Stimulated activated CD4-positive, alpha-beta T cell treated with anti-CD3 and anti-CD28 coated beads, Interleukin-12 subunit alpha, Interleukin-12 subunit beta, amount 100 ng/mL, for 24 hours (primary cell): ENCODE data around the gene PLCD1.
"Not testable (repeated sequence)": the region's sequence is repeated elsewhere in the genome, so short reads cannot be mapped to it uniquely, and the experiment has no call there.

ENCODE experiments used
- DNase-seq, 2 experiments: peaks; one replicate each; pipeline ENCODE4 v3.0.0-alpha.2; 2020; ENCODE audit warnings: low read depth in 2 of 2

Gene PLCD1

GRCh38 chr3:38036906-38037305 is 7.5 kb upstream of the PLCD1 start:
- DNase-seq: no peak

DNA sequence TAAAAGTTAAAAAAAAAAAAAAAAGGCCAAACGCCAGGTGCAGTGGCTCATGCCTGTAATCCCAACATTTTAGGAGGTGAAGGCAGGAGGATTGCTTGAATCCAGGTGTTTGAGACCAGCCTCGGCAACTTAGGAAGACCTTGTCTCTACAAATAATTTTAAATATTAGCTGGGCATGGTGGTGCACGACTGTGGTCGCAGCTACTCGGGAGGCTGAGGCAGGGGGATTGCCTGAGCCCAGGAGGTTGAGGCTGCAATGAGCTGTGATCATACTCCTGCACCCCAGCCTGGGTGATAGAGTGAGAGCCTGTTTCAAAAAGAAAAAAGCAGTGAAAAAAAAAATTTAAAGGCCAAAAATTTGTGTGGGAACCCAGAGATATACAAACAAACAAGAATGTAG is 6.8 kb upstream of the PLCD1 start:
- DNase-seq: no peak

DNA sequence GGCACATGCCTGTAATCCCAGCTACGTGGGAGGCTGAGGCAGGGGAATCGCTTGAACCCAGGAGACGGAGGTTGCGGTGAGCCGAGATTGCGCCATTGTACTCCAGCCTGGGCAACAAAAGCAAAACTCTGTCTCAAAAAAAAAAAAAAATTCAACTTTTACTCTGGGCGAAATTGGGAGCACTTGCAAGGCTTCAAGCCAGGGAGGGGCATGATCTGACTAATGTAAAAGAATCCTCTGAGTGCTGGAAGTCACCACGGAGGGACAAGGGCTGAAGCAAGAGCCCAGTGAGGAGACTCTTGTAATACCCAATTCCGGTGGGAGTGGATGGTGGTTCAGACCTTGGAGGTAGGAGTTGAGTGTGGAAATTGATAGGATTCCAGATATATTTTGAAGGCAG is 4.9 kb upstream of the PLCD1 start:
- DNase-seq: not testable (repeated sequence)

- DNase-seq: not testable (repeated sequence)
These were observed 4.1 kb upstream of the PLCD1 start for GRCh38 chr3:38033586-38033985.

DNA sequence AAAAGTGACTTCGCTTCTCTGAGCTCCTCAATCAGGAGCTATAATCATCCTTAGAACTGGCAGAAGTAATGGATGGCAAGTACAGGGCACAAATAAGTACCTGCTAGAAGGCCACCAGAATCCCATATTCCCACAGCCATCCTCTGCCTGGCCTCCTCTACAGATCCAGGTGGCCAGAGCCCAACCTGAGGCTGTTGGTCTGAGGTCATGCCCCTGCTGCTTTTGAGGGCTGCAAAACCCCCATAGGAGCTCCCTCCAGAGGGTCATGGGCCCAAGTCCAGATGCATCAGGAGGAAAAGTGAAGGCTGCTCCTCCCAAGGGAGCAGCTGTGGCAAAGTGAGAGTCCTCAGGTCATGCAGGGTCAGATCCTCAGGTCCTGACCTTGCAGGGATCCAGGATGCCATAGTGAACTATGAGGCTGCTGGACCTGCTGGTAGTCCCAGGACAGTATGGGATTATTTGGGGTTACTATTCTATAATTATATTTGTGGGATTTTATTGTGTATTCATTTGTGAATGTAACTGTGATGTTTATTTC is 3.0 kb upstream of the PLCD1 start:
- no peak for DNase-seq

DNA sequence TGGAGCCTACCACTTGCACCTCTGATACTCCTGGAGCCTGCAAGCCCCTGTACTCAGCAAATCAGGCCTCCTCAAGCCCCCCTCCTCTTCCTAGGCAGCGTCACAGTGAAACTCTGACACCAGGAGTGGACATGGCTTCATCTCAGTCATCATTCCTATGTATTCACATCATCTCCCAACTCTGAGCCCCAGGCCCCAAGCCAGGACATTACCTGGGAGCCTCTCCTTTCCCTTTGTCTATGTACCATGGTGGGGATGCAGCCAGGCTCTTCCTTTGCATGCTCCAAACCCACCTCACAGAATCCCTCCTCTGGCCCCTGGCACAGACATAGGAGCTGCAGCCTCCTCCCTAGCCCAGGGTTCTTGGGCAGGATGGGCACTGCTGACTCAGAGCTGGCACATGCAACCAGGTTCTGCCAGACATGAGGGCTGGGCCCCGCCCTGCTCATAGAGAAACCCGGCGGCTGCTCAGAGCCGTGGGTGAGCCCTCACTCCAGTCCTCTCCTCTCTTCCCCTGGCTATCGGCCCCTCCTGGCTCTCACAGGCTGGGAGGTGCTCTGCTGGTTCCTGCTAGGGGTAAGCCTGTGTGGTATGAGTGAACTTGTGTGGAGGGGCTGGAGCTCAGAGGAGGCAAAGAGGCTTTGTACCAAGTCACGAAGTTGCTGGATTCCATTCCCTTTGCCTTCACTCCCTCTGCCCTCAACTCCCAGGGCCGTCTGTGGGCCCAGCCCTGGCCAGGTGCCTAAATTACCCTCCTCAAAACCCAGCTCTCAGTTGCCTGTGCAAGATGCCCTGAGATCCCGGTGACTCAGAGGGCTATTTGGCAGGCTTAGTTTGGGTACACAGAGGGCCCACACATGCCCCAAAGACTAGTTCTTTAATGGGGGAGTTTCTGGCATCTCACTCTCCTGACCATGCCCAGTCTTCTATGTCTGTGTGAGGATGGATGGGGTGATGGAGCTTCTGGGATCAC is 1.9 kb upstream of the PLCD1 start:
- DNase-seq: no peak

- no peak for DNase-seq
These were observed 932 bp upstream of the PLCD1 start for GRCh38 chr3:38030126-38031021.

DNA sequence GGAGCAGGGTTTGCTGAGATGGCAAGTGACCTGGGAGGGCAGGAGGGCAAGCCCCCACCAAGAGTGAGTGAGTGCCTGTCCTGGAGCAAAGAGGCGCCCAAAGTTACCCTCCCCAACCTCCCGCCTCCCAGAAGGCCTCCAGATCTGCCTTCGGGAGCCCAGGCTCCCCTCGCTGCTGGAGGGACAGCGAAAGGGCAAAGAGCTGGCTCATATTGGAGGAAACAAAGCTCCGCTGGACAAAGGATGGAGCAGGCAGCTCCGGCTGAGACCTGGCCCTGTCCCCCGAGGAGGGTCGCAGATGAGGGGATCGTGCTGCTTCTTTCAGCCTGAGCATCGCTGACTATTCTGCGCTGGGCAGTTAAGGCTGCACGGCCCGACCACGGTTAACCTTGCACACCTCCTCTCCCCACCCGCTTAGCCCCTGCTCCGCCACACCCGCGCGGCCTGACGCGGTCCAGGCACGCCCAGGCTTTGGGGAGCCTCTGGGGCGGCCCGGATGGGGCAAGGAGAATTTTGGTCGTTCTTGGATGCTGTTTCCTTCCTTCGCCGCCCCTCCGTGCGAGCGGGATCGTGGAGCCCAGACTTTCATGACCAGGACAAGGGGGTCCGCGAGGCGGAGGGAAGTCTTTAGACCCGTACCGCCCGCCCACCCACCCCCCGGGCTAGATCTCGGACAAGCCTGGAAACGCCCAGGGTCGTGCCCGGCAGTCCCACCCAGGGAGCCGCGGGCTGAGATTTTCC is 651 bp downstream of the PLCD1 start:
- DNase-seq: no peak

DNA sequence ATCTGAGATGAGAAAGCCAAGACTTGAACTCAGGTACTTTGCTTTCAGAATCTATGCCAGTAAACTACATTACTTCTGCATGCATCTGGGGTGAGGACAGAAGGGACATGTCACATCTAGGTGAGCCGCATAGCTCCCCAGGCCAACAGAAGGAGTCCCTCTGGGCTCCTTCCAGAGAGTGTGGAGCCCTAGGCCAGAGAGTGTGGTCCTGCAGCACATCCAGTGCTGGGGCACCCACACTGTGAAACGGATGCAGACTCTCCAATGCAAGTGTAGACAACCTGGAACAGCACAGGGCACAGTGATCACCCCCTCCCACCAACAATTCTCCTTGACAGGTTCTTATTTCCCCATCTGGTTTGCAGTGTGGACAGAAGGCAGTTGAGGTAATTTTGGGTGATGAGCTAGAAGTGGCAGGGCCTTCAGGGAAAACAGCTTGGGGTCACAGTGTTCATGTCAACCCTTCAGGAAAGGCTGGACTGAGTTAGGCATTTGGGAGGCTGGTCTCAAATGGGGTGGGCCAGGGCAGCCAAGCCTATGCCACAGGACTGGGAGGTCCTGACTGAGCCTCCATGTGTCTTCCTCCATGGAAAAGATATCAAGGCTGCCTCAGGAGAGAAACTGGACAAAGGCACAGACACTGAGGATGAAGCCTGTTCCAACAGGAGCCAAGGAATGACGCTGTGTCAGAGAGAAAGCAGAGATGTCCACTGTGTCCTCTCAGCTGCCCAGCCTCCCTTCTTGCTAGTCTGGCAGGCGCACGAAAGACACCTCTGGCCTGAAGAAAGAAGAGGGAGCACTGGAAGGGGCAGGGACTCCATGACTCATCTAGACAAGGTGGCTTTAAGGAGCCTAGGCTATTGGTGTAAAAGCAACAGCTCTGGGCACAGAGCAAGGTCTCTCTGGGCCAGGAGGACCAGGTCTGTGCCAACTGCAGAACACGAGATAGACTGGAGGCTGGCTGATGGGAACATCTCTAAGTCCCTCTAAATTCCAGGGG is 1.7 kb downstream of the PLCD1 start:
- no peak for DNase-seq

GRCh38 chr3:38026856-38027255 is 2.6 kb downstream of the PLCD1 start:
- no peak for DNase-seq

DNA sequence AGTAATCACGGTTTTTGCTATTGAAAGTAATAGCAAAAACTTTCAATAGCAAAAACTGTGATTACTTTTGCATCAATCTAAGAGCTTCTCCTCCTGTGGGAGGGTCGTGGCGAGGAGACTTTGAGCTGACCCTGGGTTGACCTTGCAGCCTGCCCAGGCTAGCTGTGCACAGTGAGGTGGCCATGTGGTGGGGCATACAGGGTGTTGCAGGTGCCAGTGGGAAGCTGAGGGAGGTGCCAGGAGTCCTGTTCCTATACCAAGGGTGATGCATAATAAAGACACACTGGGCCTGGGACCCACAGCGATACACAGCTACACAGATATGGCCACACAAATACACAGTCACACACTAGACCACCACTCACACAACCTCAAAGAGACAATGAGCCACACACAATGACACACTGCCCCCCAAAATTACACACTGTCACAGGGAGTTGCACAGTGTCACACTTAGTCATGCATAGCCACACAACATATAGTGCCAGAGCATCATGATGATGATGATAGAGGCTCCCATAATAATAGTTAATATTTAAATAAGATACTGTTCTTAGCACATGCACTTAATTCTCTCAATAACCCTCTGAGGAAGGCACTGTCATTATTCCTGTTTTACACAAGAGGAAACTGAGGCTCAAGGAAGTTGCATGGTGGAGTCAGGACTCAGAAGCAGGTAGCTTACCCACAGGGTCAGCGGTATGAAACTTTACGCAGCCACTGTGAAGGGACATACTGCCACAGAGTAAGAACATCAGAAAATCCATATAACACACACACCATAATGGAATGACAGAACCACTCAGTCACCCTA is 6.3 kb downstream of the PLCD1 start:
- DNase-seq: no peak

DNA sequence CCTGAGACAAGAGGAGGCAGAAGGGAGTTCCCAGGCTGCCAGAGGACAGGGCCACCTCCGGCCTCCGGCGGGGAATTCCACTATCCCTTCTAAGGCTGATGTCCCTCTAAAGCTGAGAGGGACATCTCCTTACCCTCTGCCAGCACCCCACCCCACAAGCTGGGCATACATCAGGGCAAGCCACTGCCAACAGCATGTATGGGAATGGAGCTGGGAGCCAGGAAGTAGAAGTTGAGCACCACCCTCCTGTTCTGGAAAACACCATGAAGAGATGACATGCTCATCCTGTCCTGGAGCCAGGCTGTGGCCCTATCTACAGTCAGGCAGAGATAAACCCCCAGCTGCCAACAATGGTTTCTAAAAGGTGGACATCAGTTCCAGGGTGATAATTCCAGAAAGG is 7.1 kb downstream of the PLCD1 start:
- DNase-seq: no peak

- no peak for DNase-seq
These were observed 8.2 kb downstream of the PLCD1 start for GRCh38 chr3:38021196-38021595.

- DNase-seq: no peak
These were observed 9.1 kb downstream of the PLCD1 start for GRCh38 chr3:38020342-38020726.

DNA sequence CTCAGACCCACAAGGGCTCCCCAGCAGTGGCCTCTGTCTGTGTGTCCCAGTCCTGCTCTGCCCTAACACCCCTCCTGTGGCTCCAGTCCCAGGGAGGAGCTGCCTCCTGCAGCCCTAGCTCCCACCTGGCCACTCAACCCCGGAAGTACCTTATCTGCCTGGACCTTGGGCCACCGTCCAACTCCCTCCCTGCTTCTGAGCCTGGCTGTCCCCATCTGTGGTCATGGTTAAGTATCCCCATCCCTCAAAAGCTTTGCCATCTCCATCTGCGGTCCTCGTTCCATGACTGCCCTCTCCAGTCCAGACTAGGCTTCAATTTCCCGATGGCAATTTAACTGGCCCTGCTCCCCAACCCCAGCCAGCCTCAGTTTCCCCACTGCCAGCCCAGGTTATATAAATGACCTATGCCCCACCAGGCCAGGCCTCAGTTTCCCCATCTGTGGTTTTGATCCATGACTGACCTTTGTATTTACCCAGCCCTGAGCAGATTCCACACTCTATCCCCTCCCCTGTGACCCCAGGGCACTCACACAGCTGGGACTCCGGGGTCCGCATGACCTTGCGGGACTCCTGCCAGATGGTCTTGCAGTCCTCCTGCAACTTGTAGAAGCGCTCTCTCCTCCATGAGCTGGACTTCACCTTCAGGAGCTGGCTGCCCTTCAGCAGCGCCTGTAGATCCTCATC is 9.6 kb downstream of the PLCD1 start:
- DNase-seq: no peak

DNA sequence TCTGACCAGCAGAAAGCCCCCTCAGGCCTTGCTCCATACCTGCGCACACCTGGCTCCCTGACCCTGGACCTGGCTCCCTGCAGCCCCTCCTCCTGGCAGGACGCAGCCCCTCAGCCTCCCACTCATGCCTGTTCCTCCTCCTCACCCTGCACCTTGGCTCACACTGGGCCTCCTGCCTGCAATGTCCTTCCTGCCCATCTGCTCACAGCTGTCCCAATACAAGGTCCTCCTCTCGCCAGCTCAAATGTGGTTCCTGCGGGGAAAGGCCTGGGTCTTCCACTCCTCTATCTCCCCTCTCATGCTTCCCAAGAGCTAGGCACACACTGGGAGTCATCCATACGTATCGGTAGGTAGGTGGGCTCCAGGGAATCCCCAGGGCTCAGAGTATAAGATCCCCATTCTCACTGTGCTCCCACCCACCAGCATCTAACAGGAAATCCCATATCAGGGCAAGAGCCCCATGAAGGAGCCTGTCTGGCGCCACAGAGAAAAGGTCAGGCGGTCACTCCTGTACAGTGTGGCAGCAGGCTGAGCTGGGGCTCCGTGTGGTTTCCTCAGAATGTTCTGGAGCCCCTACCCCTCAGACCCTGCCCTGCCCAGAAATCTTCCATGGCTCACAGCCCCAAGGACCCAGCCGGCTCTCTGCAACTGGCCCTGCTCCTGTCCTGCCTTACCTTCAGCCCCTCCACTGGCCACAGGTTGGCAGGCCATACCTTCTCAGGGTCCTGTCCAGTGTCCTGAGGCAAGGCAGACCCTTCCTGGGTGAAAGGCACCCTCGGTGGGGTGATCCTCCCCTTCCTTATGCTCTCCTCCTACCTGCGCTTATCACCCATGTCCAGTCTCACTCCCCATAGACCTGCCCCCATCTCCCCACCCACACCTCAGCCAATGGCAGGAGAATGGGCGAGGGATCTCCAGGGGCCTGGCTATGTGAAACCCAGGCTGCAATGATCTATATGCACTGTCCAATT is 10.9 kb downstream of the PLCD1 start:
- DNase-seq: no peak

DNA sequence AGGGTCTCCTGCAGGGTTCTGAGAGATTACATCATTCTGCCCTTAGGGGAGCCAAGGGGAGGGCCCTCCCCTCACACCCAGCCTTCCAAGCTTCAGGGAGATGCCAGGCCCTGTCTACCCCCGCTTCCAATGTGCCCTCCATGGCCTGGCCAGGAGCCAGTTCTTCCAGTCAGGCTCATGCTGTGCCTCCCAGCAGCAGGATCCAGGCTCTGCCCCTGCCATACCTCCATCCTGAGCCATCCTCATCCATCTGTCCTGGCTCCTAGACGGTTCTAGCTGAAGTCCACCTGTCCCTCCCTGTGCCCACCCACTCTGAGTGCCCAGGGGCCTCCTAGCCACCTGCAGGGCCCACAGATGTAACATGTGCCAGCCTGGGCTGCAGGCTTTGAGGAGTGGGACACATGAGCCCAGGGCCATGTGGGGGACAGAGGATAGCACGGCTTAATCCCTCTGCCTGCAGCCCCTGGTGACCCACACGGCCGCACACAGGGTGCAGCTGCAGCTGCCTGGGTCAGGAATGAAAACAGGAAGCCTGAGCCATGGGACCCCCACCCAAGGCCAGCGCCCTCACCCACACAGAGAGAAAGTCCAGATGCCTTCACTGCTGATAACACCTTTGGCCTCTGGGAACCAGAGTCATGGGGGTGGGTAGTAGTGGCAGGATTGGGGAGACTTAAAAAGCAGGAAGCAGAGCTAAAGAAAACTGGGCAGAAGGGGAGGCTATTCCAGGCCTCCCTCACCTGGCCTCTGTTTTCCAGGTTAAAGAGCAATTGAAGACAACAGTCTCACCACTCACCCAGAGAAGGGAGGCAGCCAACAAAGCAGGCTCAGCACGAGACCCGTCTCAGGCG is 11.8 kb downstream of the PLCD1 start:
- no peak for DNase-seq
